Liver (tissue), 9 donors: Measurements from ENCODE around the gene KIF23. TPM values are rescaled to one million over a fixed set of nuclear protein-coding genes. Genes with fewer than 3 reads are reported as not detected.

Experiments
- DNase-seq: peaks from one replicate; pipeline ENCODE4 v3.0.0-alpha.2; 2017; ENCODE audit warnings: low spot score
- H3K27ac ChIP-seq, 2 donors: one replicate each; pipeline ENCODE4 v1.7.0; 2013; ENCODE audit warnings: inconsistent platforms in 2 of 2, low read length in 2 of 2, control low read depth in 1 of 2, low read depth in 1 of 2, mild to moderate bottlenecking in 1 of 2
- H3K27me3 ChIP-seq, 4 donors: one replicate each; pipeline versions ENCODE4 v1.6.1 to v1.7.0; 2013; ENCODE audit warnings: low read length in 3 of 4, inconsistent platforms in 1 of 4, mild to moderate bottlenecking in 1 of 4, moderate library complexity in 1 of 4; ENCODE audit not compliant: control insufficient read depth in 4 of 4, insufficient read depth in 4 of 4
- H3K36me3 ChIP-seq, 4 donors: one replicate each; pipeline versions ENCODE4 v1.6.1 to v1.7.0; 2013; ENCODE audit warnings: low read length in 3 of 4, mild to moderate bottlenecking in 3 of 4, low read depth in 1 of 4, moderate library complexity in 1 of 4; ENCODE audit not compliant: control insufficient read depth in 4 of 4, insufficient read depth in 3 of 4
- H3K4me1 ChIP-seq, 4 donors: one replicate each; pipeline versions ENCODE4 v1.6.1 to v1.7.0; 2013; ENCODE audit warnings: low read length in 3 of 4, mild to moderate bottlenecking in 3 of 4, moderate library complexity in 1 of 4; ENCODE audit not compliant: control insufficient read depth in 4 of 4, insufficient read depth in 4 of 4
- H3K4me3 ChIP-seq, 3 donors: one replicate each; pipeline versions ENCODE4 v1.6.1 to v1.7.0; 2013; ENCODE audit warnings: low read length in 3 of 3, control low read depth in 1 of 3, low read depth in 1 of 3, mild to moderate bottlenecking in 1 of 3
- H3K9ac ChIP-seq, 2 donors: one replicate each; pipeline ENCODE4 v1.7.0; 2013; ENCODE audit warnings: low read length in 2 of 2, mild to moderate bottlenecking in 2 of 2, moderate library complexity in 2 of 2, control low read depth in 1 of 2, low read depth in 1 of 2
- H3K9me3 ChIP-seq, 4 donors: one replicate each; pipeline versions ENCODE4 v1.6.1 to v1.7.0; 2013; ENCODE audit warnings: low read length in 3 of 4; ENCODE audit not compliant: control insufficient read depth in 4 of 4
- EGR1 ChIP-seq, 2 donors: IDR thresholded peaks; 2 replicates each; pipeline ENCODE4 v1.6.1; 2016 to 2018; ENCODE audit warnings: antibody characterized with exemption in 2 of 2, low read depth in 2 of 2
- FOXA1 ChIP-seq: IDR thresholded peaks from 2 replicates; pipeline ENCODE4 v1.6.1; 2016; ENCODE audit warnings: antibody characterized with exemption
- FOXA2 ChIP-seq: IDR thresholded peaks from 2 replicates; pipeline ENCODE4 v1.6.1; 2016; ENCODE audit warnings: antibody characterized with exemption
- GABPA ChIP-seq, 2 donors: IDR thresholded peaks in 1 of 2; conservative IDR thresholded peaks in 1 of 2; 2 replicates each; pipeline ENCODE4 v1.6.1; 2016; ENCODE audit warnings: antibody characterized with exemption in 2 of 2, mild to moderate bottlenecking in 1 of 2, moderate library complexity in 1 of 2
- HNF4A ChIP-seq, 2 donors: conservative IDR thresholded peaks; 2 replicates each; pipeline ENCODE4 v1.6.1; 2016; ENCODE audit warnings: antibody characterized with exemption in 2 of 2, mild to moderate bottlenecking in 2 of 2
- HNF4G ChIP-seq: IDR thresholded peaks from 2 replicates; pipeline ENCODE4 v1.6.1; 2016; ENCODE audit warnings: antibody characterized with exemption
- JUND ChIP-seq, 2 donors: IDR thresholded peaks; 2 replicates each; pipeline ENCODE4 v1.6.1; 2016; ENCODE audit warnings: antibody characterized with exemption in 2 of 2
- NR2F2 ChIP-seq: IDR thresholded peaks from 2 replicates; pipeline ENCODE4 v1.6.1; 2016; ENCODE audit warnings: antibody characterized with exemption
- RAD21 ChIP-seq, 2 donors: IDR thresholded peaks; 2 replicates each; pipeline ENCODE4 v1.6.1; 2016; ENCODE audit warnings: antibody characterized with exemption in 2 of 2, mild to moderate bottlenecking in 2 of 2
- RXRA ChIP-seq, 2 donors: IDR thresholded peaks; 2 replicates each; pipeline ENCODE4 v1.6.1; 2017 to 2018; ENCODE audit warnings: antibody characterized with exemption in 2 of 2, mild to moderate bottlenecking in 1 of 2
- SP1 ChIP-seq: IDR thresholded peaks from 2 replicates; pipeline ENCODE4 v1.6.1; 2018; ENCODE audit warnings: antibody characterized with exemption, mild to moderate bottlenecking
- TAF1 ChIP-seq: conservative IDR thresholded peaks from 2 replicates; pipeline ENCODE4 v1.6.1; 2016; ENCODE audit warnings: antibody characterized with exemption, mild to moderate bottlenecking
- YY1 ChIP-seq: IDR thresholded peaks from 2 replicates; pipeline ENCODE4 v1.6.1; 2016; ENCODE audit warnings: antibody characterized with exemption, mild to moderate bottlenecking
- WGBS: extraction: QIAGEN DNeasy Blood & Tissue Kit; methylation state at CpG from one replicate; pipeline ENCODE4 v1.1.7; 2013; 5-methylcytosine and 5-hydroxymethylcytosine counted together
- polyA plus RNA-seq, 2 donors: library from polyadenylated mRNA; stranded (reverse) in 1 of 2; unstranded in 1 of 2; fragments of 200-250 nt in 1 of 2; fragments of >200 nt in 1 of 2; fragmentation: Nextera tagmentation in 1 of 2; extraction: Ambion mirVana in 1 of 2; gene quantifications; one replicate each; pipeline versions ENCODE4 v1.2.1 to v1.2.3, GENCODE V29; 2013 to 2015
- total RNA-seq, 2 donors: library from RNA; depleted of rRNA; stranded (reverse); fragments of >200 nt; gene quantifications; one replicate each; pipeline ENCODE4 v1.2.3, GENCODE V29; 2014
- TF ChIP-seq, protein P1 (sequence below): IDR thresholded peaks from 2 replicates; pipeline ENCODE4 v1.6.1; 2016; ENCODE audit warnings: antibody characterized with exemption, mild to moderate bottlenecking
- TF ChIP-seq, protein P2 (sequence below): fragments of 150-350 bp; IDR thresholded peaks from 2 replicates; pipeline ENCODE4 v1.5.1; 2017; ENCODE audit warnings: improper control_type of control experiment, low read depth, low read length; ENCODE audit not compliant: missing input control
- TF ChIP-seq, protein P3 (sequence below): IDR thresholded peaks from 2 replicates; pipeline ENCODE4 v1.6.1; 2016; ENCODE audit warnings: antibody characterized with exemption
- TF ChIP-seq, protein P4 (sequence below): IDR thresholded peaks from 2 replicates; pipeline ENCODE4 v1.6.1; 2016; ENCODE audit warnings: antibody characterized with exemption
- TF ChIP-seq, protein P5 (sequence below): IDR thresholded peaks from 2 replicates; pipeline ENCODE4 v1.6.1; 2016; ENCODE audit warnings: antibody characterized with exemption
- donor health status: healthy.
- donor health status: healthy.
- donor health status: healthy.
- donor health status: healthy.
- donor health status: healthy.

Gene KIF23
- total and polyA plus RNA-seq, 4 donors, result 0.25 to 32.8 (median 1.1) TPM

GRCh38 chr15:69388260-69388705 lies 25.9 kb upstream of the KIF23 start:
- Histone ChIP-seq H3K4me3 (no peak overlapping the region), H3K27me3 (no peaks in the 10 kb centered on the region), H3K4me1 (no peaks in the 10 kb centered on the region), H3K27ac (no peak overlapping the region), H3K9ac (no peak overlapping the region), H3K9me3 (no peaks in the 10 kb centered on the region), H3K36me3 (no peaks in the 10 kb centered on the region)
- 80% methylated on average over 6 of the region's 6 CpGs for WGBS
- no peak for TF ChIP-seq HNF4G
- TF ChIP-seq, protein P1, sequence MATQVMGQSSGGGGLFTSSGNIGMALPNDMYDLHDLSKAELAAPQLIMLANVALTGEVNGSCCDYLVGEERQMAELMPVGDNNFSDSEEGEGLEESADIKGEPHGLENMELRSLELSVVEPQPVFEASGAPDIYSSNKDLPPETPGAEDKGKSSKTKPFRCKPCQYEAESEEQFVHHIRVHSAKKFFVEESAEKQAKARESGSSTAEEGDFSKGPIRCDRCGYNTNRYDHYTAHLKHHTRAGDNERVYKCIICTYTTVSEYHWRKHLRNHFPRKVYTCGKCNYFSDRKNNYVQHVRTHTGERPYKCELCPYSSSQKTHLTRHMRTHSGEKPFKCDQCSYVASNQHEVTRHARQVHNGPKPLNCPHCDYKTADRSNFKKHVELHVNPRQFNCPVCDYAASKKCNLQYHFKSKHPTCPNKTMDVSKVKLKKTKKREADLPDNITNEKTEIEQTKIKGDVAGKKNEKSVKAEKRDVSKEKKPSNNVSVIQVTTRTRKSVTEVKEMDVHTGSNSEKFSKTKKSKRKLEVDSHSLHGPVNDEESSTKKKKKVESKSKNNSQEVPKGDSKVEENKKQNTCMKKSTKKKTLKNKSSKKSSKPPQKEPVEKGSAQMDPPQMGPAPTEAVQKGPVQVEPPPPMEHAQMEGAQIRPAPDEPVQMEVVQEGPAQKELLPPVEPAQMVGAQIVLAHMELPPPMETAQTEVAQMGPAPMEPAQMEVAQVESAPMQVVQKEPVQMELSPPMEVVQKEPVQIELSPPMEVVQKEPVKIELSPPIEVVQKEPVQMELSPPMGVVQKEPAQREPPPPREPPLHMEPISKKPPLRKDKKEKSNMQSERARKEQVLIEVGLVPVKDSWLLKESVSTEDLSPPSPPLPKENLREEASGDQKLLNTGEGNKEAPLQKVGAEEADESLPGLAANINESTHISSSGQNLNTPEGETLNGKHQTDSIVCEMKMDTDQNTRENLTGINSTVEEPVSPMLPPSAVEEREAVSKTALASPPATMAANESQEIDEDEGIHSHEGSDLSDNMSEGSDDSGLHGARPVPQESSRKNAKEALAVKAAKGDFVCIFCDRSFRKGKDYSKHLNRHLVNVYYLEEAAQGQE, result no peak
- TF ChIP-seq TAF1, result no peak
- TF ChIP-seq, protein P2, sequence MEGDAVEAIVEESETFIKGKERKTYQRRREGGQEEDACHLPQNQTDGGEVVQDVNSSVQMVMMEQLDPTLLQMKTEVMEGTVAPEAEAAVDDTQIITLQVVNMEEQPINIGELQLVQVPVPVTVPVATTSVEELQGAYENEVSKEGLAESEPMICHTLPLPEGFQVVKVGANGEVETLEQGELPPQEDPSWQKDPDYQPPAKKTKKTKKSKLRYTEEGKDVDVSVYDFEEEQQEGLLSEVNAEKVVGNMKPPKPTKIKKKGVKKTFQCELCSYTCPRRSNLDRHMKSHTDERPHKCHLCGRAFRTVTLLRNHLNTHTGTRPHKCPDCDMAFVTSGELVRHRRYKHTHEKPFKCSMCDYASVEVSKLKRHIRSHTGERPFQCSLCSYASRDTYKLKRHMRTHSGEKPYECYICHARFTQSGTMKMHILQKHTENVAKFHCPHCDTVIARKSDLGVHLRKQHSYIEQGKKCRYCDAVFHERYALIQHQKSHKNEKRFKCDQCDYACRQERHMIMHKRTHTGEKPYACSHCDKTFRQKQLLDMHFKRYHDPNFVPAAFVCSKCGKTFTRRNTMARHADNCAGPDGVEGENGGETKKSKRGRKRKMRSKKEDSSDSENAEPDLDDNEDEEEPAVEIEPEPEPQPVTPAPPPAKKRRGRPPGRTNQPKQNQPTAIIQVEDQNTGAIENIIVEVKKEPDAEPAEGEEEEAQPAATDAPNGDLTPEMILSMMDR, result no peak
- TF ChIP-seq YY1, result no peak
- TF ChIP-seq, protein P3, sequence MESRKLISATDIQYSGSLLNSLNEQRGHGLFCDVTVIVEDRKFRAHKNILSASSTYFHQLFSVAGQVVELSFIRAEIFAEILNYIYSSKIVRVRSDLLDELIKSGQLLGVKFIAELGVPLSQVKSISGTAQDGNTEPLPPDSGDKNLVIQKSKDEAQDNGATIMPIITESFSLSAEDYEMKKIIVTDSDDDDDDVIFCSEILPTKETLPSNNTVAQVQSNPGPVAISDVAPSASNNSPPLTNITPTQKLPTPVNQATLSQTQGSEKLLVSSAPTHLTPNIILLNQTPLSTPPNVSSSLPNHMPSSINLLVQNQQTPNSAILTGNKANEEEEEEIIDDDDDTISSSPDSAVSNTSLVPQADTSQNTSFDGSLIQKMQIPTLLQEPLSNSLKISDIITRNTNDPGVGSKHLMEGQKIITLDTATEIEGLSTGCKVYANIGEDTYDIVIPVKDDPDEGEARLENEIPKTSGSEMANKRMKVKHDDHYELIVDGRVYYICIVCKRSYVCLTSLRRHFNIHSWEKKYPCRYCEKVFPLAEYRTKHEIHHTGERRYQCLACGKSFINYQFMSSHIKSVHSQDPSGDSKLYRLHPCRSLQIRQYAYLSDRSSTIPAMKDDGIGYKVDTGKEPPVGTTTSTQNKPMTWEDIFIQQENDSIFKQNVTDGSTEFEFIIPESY, result no peak
- TF ChIP-seq, protein P4, sequence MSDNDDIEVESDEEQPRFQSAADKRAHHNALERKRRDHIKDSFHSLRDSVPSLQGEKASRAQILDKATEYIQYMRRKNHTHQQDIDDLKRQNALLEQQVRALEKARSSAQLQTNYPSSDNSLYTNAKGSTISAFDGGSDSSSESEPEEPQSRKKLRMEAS, result no peak
- TF ChIP-seq HNF4A (conservative IDR thresholded peaks at IDR 0.05), result no peak
- TF ChIP-seq RXRA (IDR thresholded peaks at IDR 0.05), result no peak
- no peak for TF ChIP-seq JUND (IDR thresholded peaks at IDR 0.05)
- TF ChIP-seq, protein P5, sequence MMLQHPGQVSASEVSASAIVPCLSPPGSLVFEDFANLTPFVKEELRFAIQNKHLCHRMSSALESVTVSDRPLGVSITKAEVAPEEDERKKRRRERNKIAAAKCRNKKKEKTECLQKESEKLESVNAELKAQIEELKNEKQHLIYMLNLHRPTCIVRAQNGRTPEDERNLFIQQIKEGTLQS, result no peak
- no peak for TF ChIP-seq FOXA1
- no peak for TF ChIP-seq GABPA (IDR thresholded peaks at IDR 0.05 in 1 of 2, conservative IDR thresholded peaks at IDR 0.05 in 1 of 2)
- no peak for TF ChIP-seq SP1
- no peak for TF ChIP-seq NR2F2
- TF ChIP-seq FOXA2, result no peak
- no peak for TF ChIP-seq RAD21 (IDR thresholded peaks at IDR 0.05)
- DNase-seq, result no peak

- WGBS, result 93% methylated on average over 7 of the region's 7 CpGs
- Histone ChIP-seq H3K36me3 (no peaks in the 10 kb centered on the region), H3K27ac (no peak overlapping the region), H3K4me3 (no peak overlapping the region), H3K9me3 (no peaks in the 10 kb centered on the region), H3K9ac (no peak overlapping the region), H3K27me3 (no peaks in the 10 kb centered on the region), H3K4me1 (peaks cover 0 to under 1% (median 0%) of the 10 kb centered on the region in 4 donors)
- no peak for DNase-seq
- TF ChIP-seq JUND (IDR thresholded peaks at IDR 0.05), result no peak
- no peak for TF ChIP-seq NR2F2
- no peak for TF ChIP-seq FOXA1
- TF ChIP-seq, protein P2, result no peak
- TF ChIP-seq YY1, result no peak
- TF ChIP-seq, protein P4, result no peak
- no peak for TF ChIP-seq FOXA2
- TF ChIP-seq HNF4A (conservative IDR thresholded peaks at IDR 0.05), result no peak
- no peak for TF ChIP-seq GABPA (IDR thresholded peaks at IDR 0.05 in 1 of 2, conservative IDR thresholded peaks at IDR 0.05 in 1 of 2)
- no peak for TF ChIP-seq SP1
- no peak for TF ChIP-seq EGR1 (IDR thresholded peaks at IDR 0.05; ENCODE audit: low read depth in 2 of 2)
- TF ChIP-seq RXRA (IDR thresholded peaks at IDR 0.05), result no peak
- TF ChIP-seq RAD21 (IDR thresholded peaks at IDR 0.05), result no peak
- TF ChIP-seq TAF1, result no peak
- TF ChIP-seq, protein P3, result no peak
- no peak for TF ChIP-seq HNF4G
Measured at GRCh38 chr15:69389426-69389825, 24.7 kb upstream of the KIF23 start.
